HEK293T (cell line): ENCODE measurements around the gene MYO18B.

ENCODE experiments used
- CTCF ChIA-PET: fragments of 350-600 bp; formaldehyde crosslinking; extraction: SDS; loops from one replicate; lab custom pipeline; 2021; ENCODE audit warnings: antibody characterized with exemption, inconsistent platforms; lab: Yijun Ruan, JAX
- POLR2A ChIA-PET: fragments of 350-600 bp; formaldehyde crosslinking; extraction: SDS; loops from one replicate; lab custom pipeline; 2020; ENCODE audit warnings: antibody characterized with exemption, inconsistent platforms; lab: Yijun Ruan, JAX
- DNase-seq: peaks from one replicate; pipeline ENCODE4 v3.0.0; 2012; ENCODE audit warnings: mixed read lengths; ENCODE audit errors: extremely low spot score
- ARNT ChIP-seq: fragments of 450-650 bp; IDR thresholded peaks from 2 replicates; pipeline ENCODE4 v1.6.1; 2017; ENCODE audit warnings: mild to moderate bottlenecking
- BHLHE40 ChIP-seq: fragments of 450-650 bp; IDR thresholded peaks from 2 replicates; pipeline ENCODE4 v1.6.1; 2016; ENCODE audit warnings: mild to moderate bottlenecking, moderate library complexity, borderline replicate concordance
- CTBP1 ChIP-seq: fragments of 450-650 bp; IDR thresholded peaks from 2 replicates; pipeline ENCODE4 v1.6.1; 2016; ENCODE audit warnings: borderline replicate concordance
- ELF4 ChIP-seq: fragments of 450-650 bp; IDR thresholded peaks from 2 replicates; pipeline ENCODE4 v1.6.1; 2017; ENCODE audit warnings: antibody characterized with exemption
- FOXA1 ChIP-seq: fragments of 450-650 bp; IDR thresholded peaks from 2 replicates; pipeline ENCODE4 v1.6.1; 2016; ENCODE audit warnings: mild to moderate bottlenecking
- FOXK2 ChIP-seq: fragments of 450-650 bp; IDR thresholded peaks from 2 replicates; pipeline ENCODE4 v1.6.1; 2016; ENCODE audit warnings: mild to moderate bottlenecking
- FOXM1 ChIP-seq: fragments of 450-650 bp; IDR thresholded peaks from 2 replicates; pipeline ENCODE4 v1.6.1; 2017; ENCODE audit warnings: mild to moderate bottlenecking, borderline replicate concordance
- HDGF ChIP-seq: fragments of 450-650 bp; IDR thresholded peaks from 2 replicates; pipeline ENCODE4 v1.6.1; 2017; ENCODE audit warnings: antibody characterized with exemption, borderline replicate concordance
- L3MBTL2 ChIP-seq: fragments of 450-650 bp; conservative IDR thresholded peaks from 2 replicates; pipeline ENCODE4 v1.6.1; 2016; ENCODE audit warnings: mild to moderate bottlenecking
- LEF1 ChIP-seq: fragments of 450-650 bp; IDR thresholded peaks from 2 replicates; pipeline ENCODE4 v1.6.1; 2017; ENCODE audit warnings: mild to moderate bottlenecking, borderline replicate concordance
- NFRKB ChIP-seq: fragments of 450-650 bp; IDR thresholded peaks from 2 replicates; pipeline ENCODE4 v1.6.1; 2016; ENCODE audit warnings: mild to moderate bottlenecking, moderate library complexity
- SP1 ChIP-seq: fragments of 450-650 bp; IDR thresholded peaks from 2 replicates; pipeline ENCODE4 v1.6.1; 2017
- SUZ12 ChIP-seq: fragments of 450-650 bp; IDR thresholded peaks from 2 replicates; pipeline ENCODE4 v1.6.1; 2016; ENCODE audit warnings: mild to moderate bottlenecking
- TARDBP ChIP-seq: fragments of 450-650 bp; IDR thresholded peaks from 2 replicates; pipeline ENCODE4 v1.6.1; 2016
- ZNF384 ChIP-seq: fragments of 450-650 bp; IDR thresholded peaks from 2 replicates; pipeline ENCODE4 v1.6.1; 2016
- TF ChIP-seq, protein P1 (sequence below): fragments of 450-650 bp; IDR thresholded peaks from 2 replicates; pipeline ENCODE4 v1.6.1; 2016

MYO18B gene

DNA sequence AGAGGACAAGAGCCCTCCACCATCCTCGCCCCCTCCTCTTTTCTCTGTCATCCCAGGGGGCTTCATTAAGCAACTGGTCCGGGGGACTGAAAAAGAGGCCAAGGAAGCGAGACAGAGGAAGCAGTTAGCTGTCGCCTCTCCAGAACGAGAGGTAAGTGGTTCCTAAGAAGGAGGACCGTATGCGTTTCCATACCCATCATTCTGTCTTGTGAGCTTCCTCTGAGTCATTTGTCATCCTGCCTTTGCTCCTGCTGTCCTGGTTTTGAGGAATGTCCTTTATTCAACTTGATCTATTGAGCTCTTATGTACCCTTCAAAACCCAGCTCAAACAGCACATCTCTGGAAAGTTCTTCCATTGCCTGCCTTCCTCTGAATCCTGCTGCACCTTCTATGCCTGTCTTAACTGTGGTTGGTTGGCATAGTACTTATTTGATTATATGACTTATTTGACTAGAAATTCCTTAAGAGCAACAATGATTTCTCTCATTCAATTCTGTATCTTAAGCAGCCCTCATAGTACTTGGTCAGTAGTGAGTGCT lies 21.3 kb downstream of the MYO18B start:
- DNase-seq: no peak
- TF ChIP-seq BHLHE40 (no peak), SUZ12 (no peak), FOXM1 (no peak), LEF1 (no peak), SP1 (no peak), L3MBTL2 (no peak), NFRKB (no peak), TARDBP (no peak), ELF4 (no peak), ZNF384 (no peak)
- POLR2A ChIA-PET: no interaction called here
- CTCF ChIA-PET: interaction anchor here (0.5 to 1.6 kb wide), 4 partner anchors 10 to 531 kb away, joined by 3 to 8 read pairs (median 4); no protein-coding TSS in a partner anchor

DNA sequence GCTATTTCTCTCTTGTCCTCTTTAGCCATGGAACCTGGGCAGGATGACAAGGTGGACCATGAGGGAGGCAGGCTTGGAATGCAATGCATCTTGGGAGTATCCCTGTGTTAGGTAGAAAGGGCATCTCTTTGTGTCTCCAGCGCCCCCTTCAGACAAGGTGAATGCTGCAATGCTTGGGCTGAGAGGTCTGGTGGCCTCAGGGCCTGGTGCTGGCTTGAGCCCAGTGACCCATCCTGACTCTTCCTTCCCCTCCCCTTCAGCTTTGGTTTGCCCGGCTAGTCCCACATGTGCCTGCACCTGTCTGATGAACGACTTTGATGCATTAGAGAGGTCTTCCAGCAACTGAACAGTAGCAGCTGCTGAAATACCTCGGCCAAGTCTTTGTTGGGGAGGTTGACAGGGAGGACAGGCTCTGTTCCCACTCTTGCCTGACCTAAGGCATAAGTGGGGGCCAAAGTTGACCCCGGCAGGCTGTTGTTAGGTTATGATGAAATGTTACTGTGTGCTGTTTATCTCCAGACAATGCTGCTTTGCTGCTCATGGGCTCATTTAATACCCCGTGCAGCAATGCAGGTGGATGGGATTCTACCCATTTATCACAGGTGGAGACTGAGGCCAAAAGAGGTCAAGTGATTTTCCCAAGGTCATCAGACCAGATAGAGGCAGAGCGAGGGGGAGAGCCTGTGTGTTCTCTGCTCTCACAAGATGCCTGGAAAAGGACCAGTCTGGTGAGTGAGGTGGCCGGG lies 22.5 kb downstream of the MYO18B start:
- ChIA-PET CTCF (interaction anchor here (0.7 to 1.6 kb wide), 2 partner anchors 9 to 93 kb away, joined by 3 to 8 read pairs; no protein-coding TSS in a partner anchor), POLR2A (no interaction called here)
- TF ChIP-seq, protein P1, sequence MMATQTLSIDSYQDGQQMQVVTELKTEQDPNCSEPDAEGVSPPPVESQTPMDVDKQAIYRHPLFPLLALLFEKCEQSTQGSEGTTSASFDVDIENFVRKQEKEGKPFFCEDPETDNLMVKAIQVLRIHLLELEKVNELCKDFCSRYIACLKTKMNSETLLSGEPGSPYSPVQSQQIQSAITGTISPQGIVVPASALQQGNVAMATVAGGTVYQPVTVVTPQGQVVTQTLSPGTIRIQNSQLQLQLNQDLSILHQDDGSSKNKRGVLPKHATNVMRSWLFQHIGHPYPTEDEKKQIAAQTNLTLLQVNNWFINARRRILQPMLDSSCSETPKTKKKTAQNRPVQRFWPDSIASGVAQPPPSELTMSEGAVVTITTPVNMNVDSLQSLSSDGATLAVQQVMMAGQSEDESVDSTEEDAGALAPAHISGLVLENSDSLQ: no peak
- no peak for TF ChIP-seq FOXK2
- TF ChIP-seq BHLHE40: no peak
- TF ChIP-seq SP1: no peak
- TF ChIP-seq LEF1: no peak
- TF ChIP-seq FOXM1: no peak
- no peak for TF ChIP-seq HDGF
- TF ChIP-seq FOXA1: no peak
- no peak for TF ChIP-seq SUZ12
- TF ChIP-seq ELF4: no peak
- TF ChIP-seq NFRKB: no peak
- TF ChIP-seq ARNT: no peak
- TF ChIP-seq L3MBTL2: no peak
- no peak for DNase-seq

GRCh38 chr22:25765016-25765367 lies 23.0 kb downstream of the MYO18B start:
- CTCF ChIA-PET: no interaction called here
- DNase-seq: no peak
- no peak for TF ChIP-seq BHLHE40
- no peak for TF ChIP-seq SUZ12
- no peak for TF ChIP-seq NFRKB
- no peak for TF ChIP-seq LEF1
- TF ChIP-seq, protein P1: no peak
- POLR2A ChIA-PET: no interaction called here

GRCh38 chr22:25765801-25766200 lies 23.8 kb downstream of the MYO18B start:
- ChIA-PET POLR2A (no interaction called here), CTCF (no interaction called here)
- DNase-seq: no peak

DNA sequence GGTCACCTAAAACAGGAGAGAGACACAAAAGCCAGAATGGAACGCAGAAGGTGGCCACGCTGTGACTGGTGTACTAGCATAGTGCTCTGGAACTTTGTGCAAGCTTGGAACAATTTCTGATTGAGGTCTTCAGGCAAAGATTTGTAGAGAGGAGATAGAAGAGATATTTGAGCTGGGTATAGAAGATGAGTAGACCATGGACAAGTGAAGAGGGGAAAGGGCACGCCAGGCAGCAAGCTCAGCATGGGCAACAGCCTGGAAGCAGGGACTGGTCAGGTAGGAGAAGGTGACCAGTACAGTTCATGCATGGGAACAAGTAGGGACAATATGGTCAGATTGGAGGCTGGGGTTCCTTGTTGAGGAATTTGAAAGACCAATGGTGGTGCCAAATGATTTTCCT lies 24.4 kb downstream of the MYO18B start:
- no peak for DNase-seq
- POLR2A ChIA-PET: no interaction called here
- CTCF ChIA-PET: no interaction called here
- TF ChIP-seq ARNT (no peak), HDGF (no peak), LEF1 (no peak), SUZ12 (no peak), FOXA1 (no peak), TARDBP (no peak), CTBP1 (no peak)
- TF ChIP-seq, protein P1: no peak

More at GRCh38 chr22:25765801-25766200, 23.8 kb downstream of the MYO18B start:
- no peak for TF ChIP-seq SP1
- no peak for TF ChIP-seq SUZ12
- TF ChIP-seq, protein P1: no peak
- TF ChIP-seq FOXK2: no peak
- TF ChIP-seq ARNT: no peak
- no peak for TF ChIP-seq LEF1
- no peak for TF ChIP-seq BHLHE40
- TF ChIP-seq TARDBP: no peak
- no peak for TF ChIP-seq CTBP1
- no peak for TF ChIP-seq HDGF
- TF ChIP-seq NFRKB: no peak
- TF ChIP-seq FOXM1: no peak
- no peak for TF ChIP-seq FOXA1
- TF ChIP-seq L3MBTL2: no peak
- no peak for TF ChIP-seq ELF4
- no peak for TF ChIP-seq ZNF384

GRCh38 chr22:25770333-25770732 lies 28.3 kb downstream of the MYO18B start:
- CTCF ChIA-PET: interaction anchor here (1.1 kb wide), 1 partner anchor 308 kb away, joined by 3 read pairs; no protein-coding TSS in a partner anchor

More at GRCh38 chr22:25770333-25770732, 28.3 kb downstream of the MYO18B start:
- TF ChIP-seq HDGF: no peak
- no peak for TF ChIP-seq LEF1
- TF ChIP-seq CTBP1: no peak
- TF ChIP-seq TARDBP: no peak
- no peak for TF ChIP-seq FOXA1
- no peak for TF ChIP-seq ARNT
- TF ChIP-seq, protein P1: no peak
- TF ChIP-seq ELF4: no peak
- no peak for TF ChIP-seq FOXM1
- TF ChIP-seq NFRKB: no peak
- TF ChIP-seq ZNF384: no peak
- no peak for TF ChIP-seq SUZ12
- TF ChIP-seq L3MBTL2: no peak
- no peak for TF ChIP-seq SP1
- TF ChIP-seq BHLHE40: no peak
- no peak for TF ChIP-seq FOXK2
- POLR2A ChIA-PET: no interaction called here
- DNase-seq: no peak
